ENCODE data around the gene LTBP1. TPM values are rescaled to one million over a fixed set of nuclear protein-coding genes. Genes with fewer than 3 reads are reported as not detected.

The LTBP1 gene
- total RNA-seq, 4 donors from 2014 or later = 3.8 to 20.8 (median 11.3) TPM

- whole genome bisulfite sequencing, 2 donors = 61 to 73% methylated on average over 4 of the region's 4 CpGs
- TF ChIP-seq POLR2A (IDR thresholded peaks at IDR 0.05) (no peak), CTCF (IDR thresholded peaks at IDR 0.05) (no peak)
- intact Hi-C loops (cut with DNase I; ENCODE audit: low total_unique reads) = no loop called here
- no peak overlapping the region for H3K4me3 ChIP-seq (ENCODE audit: low read depth, poor library complexity, severe bottlenecking)
- no peak for DNase-seq (ENCODE audit: low spot score in 2 of 2)
Observed at GRCh38 chr2:33312355-33312754, 365.6 kb downstream of the LTBP1 start.

GRCh38 chr2:33313039-33313438 is 366.3 kb downstream of the LTBP1 start:
- 72 to 78% methylated on average over 3 of the region's 3 CpGs for WGBS, 2 donors
- TF ChIP-seq CTCF (IDR thresholded peaks at IDR 0.05) = no peak
- no peak for TF ChIP-seq POLR2A (IDR thresholded peaks at IDR 0.05)
- intact Hi-C loops (cut with DNase I; ENCODE audit: low total_unique reads) = no loop called here
- no peak overlapping the region for H3K4me3 ChIP-seq (ENCODE audit: low read depth, poor library complexity, severe bottlenecking)
- DNase-seq (ENCODE audit: low spot score in 2 of 2) = no peak

DNA sequence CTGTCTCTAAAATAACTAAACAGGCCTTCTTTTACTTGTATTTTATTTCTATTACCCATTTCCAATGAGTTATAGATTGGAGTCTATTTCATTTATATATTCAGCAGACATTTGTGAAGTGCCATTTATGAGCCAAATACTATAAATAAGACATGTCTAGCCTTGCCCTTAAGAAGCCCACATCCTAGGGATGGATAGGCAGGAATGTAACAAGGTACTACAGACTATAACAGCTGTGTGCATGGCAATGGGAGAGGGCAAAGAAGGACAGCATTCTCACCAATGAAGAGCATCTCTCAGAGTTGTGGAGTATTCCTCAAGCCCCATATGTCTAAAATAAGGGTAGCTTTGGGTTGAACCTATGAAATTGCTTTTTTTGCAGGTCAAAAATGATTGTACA is 367.8 kb downstream of the LTBP1 start:
- DNase-seq (ENCODE audit: low spot score in 2 of 2) = no peak
- TF ChIP-seq POLR2A (IDR thresholded peaks at IDR 0.05) = no peak
- intact Hi-C loops (cut with DNase I; ENCODE audit: low total_unique reads) = no loop called here
- H3K4me3 ChIP-seq (ENCODE audit: low read depth, poor library complexity, severe bottlenecking) = no peak overlapping the region

DNA sequence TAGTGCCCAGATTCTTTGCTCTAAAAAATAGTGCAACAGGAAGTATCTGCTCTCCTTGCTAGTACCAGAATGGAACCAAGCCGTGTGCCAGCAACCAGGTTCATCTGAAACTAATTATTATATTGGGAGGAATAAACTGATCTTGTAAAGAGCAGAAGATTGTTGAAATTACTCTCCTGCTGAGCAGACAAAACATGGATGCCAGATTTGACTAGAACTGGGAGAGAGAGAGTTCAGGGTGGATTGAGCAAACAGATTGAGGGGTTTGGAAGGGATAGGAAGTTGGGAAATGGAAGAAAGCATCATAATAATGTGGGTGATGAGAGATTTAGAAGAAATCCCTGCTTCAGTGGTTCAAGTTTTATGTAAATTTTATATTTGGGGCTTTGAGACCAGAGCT is 369.6 kb downstream of the LTBP1 start:
- intact Hi-C loops (cut with DNase I; ENCODE audit: low total_unique reads) = no loop called here
- TF ChIP-seq CTCF (IDR thresholded peaks at IDR 0.05) = no peak
- TF ChIP-seq POLR2A (IDR thresholded peaks at IDR 0.05) = no peak
- no peak overlapping the region for H3K4me3 ChIP-seq (ENCODE audit: low read depth, poor library complexity, severe bottlenecking)
- WGBS, 2 donors = 62 to 65% methylated on average over 1 of the region's 1 CpG
- DNase-seq (ENCODE audit: low spot score in 2 of 2) = no peak

GRCh38 chr2:33317369-33318007 is 370.7 kb downstream of the LTBP1 start:
- no peak for TF ChIP-seq POLR2A (IDR thresholded peaks at IDR 0.05)
- no peak for DNase-seq (ENCODE audit: low spot score in 2 of 2)
- WGBS, 2 donors = 50 to 69% methylated on average over 5 of the region's 5 CpGs
- intact Hi-C loops (cut with DNase I; ENCODE audit: low total_unique reads) = no loop called here
- no peak overlapping the region for H3K4me3 ChIP-seq (ENCODE audit: low read depth, poor library complexity, severe bottlenecking)

DNA sequence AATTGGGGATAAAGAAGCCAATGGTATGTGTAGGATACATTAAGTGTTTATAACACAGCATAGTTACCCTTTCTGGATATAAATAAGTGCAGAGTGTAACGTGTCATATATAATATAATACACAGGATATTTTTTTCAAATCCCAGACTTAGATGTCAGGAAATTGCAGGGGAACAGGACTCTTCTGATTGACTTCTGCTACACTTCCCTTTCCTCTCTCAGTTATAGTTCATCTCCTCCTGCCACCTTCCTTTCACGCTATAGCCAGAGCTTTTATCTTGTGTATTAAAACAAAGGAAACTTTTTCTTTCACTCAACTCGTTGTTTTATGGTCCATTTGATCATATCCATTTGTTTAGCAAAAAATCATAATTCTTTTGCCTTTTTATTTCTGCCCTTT is 371.7 kb downstream of the LTBP1 start:
- no peak for DNase-seq (ENCODE audit: low spot score in 2 of 2)
- intact Hi-C loops (cut with DNase I; ENCODE audit: low total_unique reads) = no loop called here
- WGBS, 2 donors = 77 to 81% methylated on average over 3 of the region's 3 CpGs
- H3K4me3 ChIP-seq (ENCODE audit: low read depth, poor library complexity, severe bottlenecking) = no peak overlapping the region
- TF ChIP-seq CTCF (IDR thresholded peaks at IDR 0.05) (no peak), POLR2A (IDR thresholded peaks at IDR 0.05) (no peak)

DNA sequence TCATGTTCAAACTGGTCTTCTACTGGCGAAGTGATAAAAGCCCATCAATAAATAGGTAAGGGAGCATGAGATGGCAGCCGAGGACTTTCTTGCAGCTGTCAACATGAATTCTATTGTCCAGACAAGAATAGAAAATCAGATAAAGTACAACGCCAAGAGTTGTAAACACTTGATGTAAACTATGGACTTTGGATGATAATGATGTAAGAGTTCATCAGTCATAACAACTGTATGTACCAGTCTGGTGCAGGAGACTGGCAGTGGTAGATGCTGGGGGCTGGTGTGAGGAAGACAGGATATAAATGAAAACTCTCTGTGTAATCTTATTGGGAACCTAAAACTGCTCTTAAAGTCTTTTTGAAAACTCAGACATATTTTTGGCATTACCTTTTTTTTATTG is 373.8 kb downstream of the LTBP1 start:
- no peak for TF ChIP-seq CTCF (IDR thresholded peaks at IDR 0.05)
- no peak for TF ChIP-seq POLR2A (IDR thresholded peaks at IDR 0.05)
- no peak overlapping the region for H3K4me3 ChIP-seq (ENCODE audit: low read depth, poor library complexity, severe bottlenecking)
- DNase-seq (ENCODE audit: low spot score in 2 of 2) = no peak
- intact Hi-C loops (cut with DNase I; ENCODE audit: low total_unique reads) = no loop called here
- 78 to 83% methylated on average over 3 of the region's 3 CpGs for WGBS, 2 donors

Data from lower leg skin (tissue), 4 donors.